Erythroblast (primary cell): Measurements from ENCODE around the gene HNF4A.

Experiments
- GATA1 ChIP-seq: IDR thresholded peaks from 2 replicates; pipeline ENCODE4 v1.6.1; 2011; ENCODE audit warnings: low read depth, mild to moderate bottlenecking, control low read depth, low read length, moderate library complexity
- POLR2A ChIP-seq: IDR thresholded peaks from 2 replicates; pipeline ENCODE4 v1.6.1; 2011; ENCODE audit warnings: mild to moderate bottlenecking, low read length

- TF ChIP-seq POLR2A (no peak), GATA1 (no peak)
Measured at GRCh38 chr20:44367746-44368145, 12.2 kb downstream of the HNF4A start.
